HEK293 (cell line): ENCODE measurements around the gene SLC2A3.
"Not testable (repeated sequence)": the region's sequence is repeated elsewhere in the genome, so short reads cannot be mapped to it uniquely, and the experiment has no call there.

ENCODE experiments used
- CTCF ChIP-seq: fragments of 450-650 bp; formaldehyde crosslinking; IDR thresholded peaks from 2 replicates; pipeline ENCODE4 v1.5.1; 2016; ENCODE audit warnings: missing biosample characterization, missing genetic modification characterization
- MYNN ChIP-seq: fragments of 450-650 bp; formaldehyde crosslinking; IDR thresholded peaks from 2 replicates; pipeline ENCODE4 v1.5.1; 2016; ENCODE audit warnings: missing biosample characterization, missing genetic modification characterization, borderline replicate concordance
- SP2 ChIP-seq: fragments of 450-650 bp; formaldehyde crosslinking; IDR thresholded peaks from 2 replicates; pipeline ENCODE4 v1.5.1; 2016; ENCODE audit warnings: missing biosample characterization, missing genetic modification characterization
- ZBTB1 ChIP-seq: fragments of 450-650 bp; formaldehyde crosslinking; IDR thresholded peaks from 2 replicates; pipeline ENCODE4 v1.5.1; 2016; ENCODE audit warnings: missing biosample characterization, missing genetic modification characterization
- ZNF341 ChIP-seq: fragments of 450-650 bp; formaldehyde crosslinking; IDR thresholded peaks from 2 replicates; pipeline ENCODE4; 2016; ENCODE audit warnings: low read depth, missing biosample characterization, missing genetic modification characterization
- ZNF398 ChIP-seq: fragments of 450-650 bp; formaldehyde crosslinking; IDR thresholded peaks from 2 replicates; pipeline ENCODE4 v1.5.1; 2017; ENCODE audit warnings: missing biosample characterization, missing genetic modification characterization

GRCh38 chr12:7902416-7902815 lies 33.6 kb downstream of the SLC2A3 start:
- TF ChIP-seq CTCF (tag by site-specific recombination); ZNF398 (tag by site-specific recombination); ZBTB1 (tag by site-specific recombination); ZNF341; SP2 (tag by site-specific recombination); MYNN (tag by site-specific recombination): not testable (repeated sequence)
